Chondrocyte (in vitro differentiated cells): ENCODE results near the gene GPRC5C. TPM values are rescaled to one million over a fixed set of nuclear protein-coding genes. Genes with fewer than 3 reads are reported as not detected.

Source experiments
- DNase-seq: peaks from one replicate; pipeline ENCODE4 v3.0.0; 2021; ENCODE audit warnings: mixed read lengths, low spot score
- H3K27ac Mint-ChIP-seq: one replicate; pipeline ENCODE4 v1.8.0; 2021; ENCODE audit warnings: mild to moderate bottlenecking, moderate library complexity, mixed read lengths; ENCODE audit not compliant: unreplicated experiment
- H3K27me3 Mint-ChIP-seq: 2 replicates; pipeline ENCODE4 v1.8.0; 2021; ENCODE audit warnings: low read depth, mixed read lengths
- H3K36me3 Mint-ChIP-seq: 2 replicates; pipeline ENCODE4 v1.8.0; 2021; ENCODE audit warnings: low read depth, mixed read lengths
- H3K4me1 Mint-ChIP-seq: 2 replicates; pipeline ENCODE4 v1.8.0; 2021; ENCODE audit warnings: low read depth, mild to moderate bottlenecking, mixed read lengths
- H3K4me3 Mint-ChIP-seq: one replicate; pipeline ENCODE4 v1.8.0; 2021; ENCODE audit warnings: mild to moderate bottlenecking, moderate library complexity, mixed read lengths; ENCODE audit not compliant: unreplicated experiment
- H3K9me3 Mint-ChIP-seq: 2 replicates; pipeline ENCODE4 v1.8.0; 2021; ENCODE audit warnings: low read depth, mixed read lengths
- CTCF ChIP-seq: fragments of 200-600 bp; sonication (generic); IDR thresholded peaks from 2 replicates; pipeline ENCODE4 v1.5.0; 2021; ENCODE audit warnings: antibody characterized with exemption, mild to moderate bottlenecking, moderate library complexity
- total RNA-seq: library from RNA; stranded (reverse); gene quantifications from 3 replicates; pipeline ENCODE4 v1.2.1, GENCODE V29; 2021

GPRC5C gene
- total RNA-seq, 1 donor from 2014 or later = 47.8 TPM

GRCh38 chr17:74387365-74388218 lies 44.3 kb upstream of the GPRC5C start:
- Mint-ChIP-seq H3K4me3 (no peak overlapping the region), H3K27ac (no peak overlapping the region), H3K27me3 (peaks cover 9% of the 10 kb centered on the region), H3K36me3 (no peaks in the 10 kb centered on the region), H3K4me1 (peaks cover 9% of the 10 kb centered on the region), H3K9me3 (no peaks in the 10 kb centered on the region)
- TF ChIP-seq CTCF = no peak
- DNase-seq = no peak

GRCh38 chr17:74389084-74389753 lies 42.7 kb upstream of the GPRC5C start:
- Mint-ChIP-seq H3K27me3 (peaks cover 4% of the 10 kb centered on the region), H3K27ac (no peak overlapping the region), H3K9me3 (no peaks in the 10 kb centered on the region), H3K36me3 (no peaks in the 10 kb centered on the region), H3K4me1 (peaks cover 20% of the 10 kb centered on the region), H3K4me3 (no peak overlapping the region)
- TF ChIP-seq CTCF = no peak
- no peak for DNase-seq

- Mint-ChIP-seq H3K36me3 (no peaks in the 10 kb centered on the region), H3K27ac (no peak overlapping the region), H3K9me3 (no peaks in the 10 kb centered on the region), H3K4me1 (peaks cover 29% of the 10 kb centered on the region), H3K27me3 (peaks cover 4% of the 10 kb centered on the region), H3K4me3 (no peak overlapping the region)
- TF ChIP-seq CTCF = no peak
- DNase-seq = no peak
Observed at GRCh38 chr17:74389937-74390679, 41.8 kb upstream of the GPRC5C start.

- Mint-ChIP-seq H3K36me3 (no peaks in the 10 kb centered on the region), H3K4me3 (no peak overlapping the region), H3K27ac (no peak overlapping the region), H3K4me1 (peaks cover 30% of the 10 kb centered on the region), H3K9me3 (no peaks in the 10 kb centered on the region), H3K27me3 (peaks cover 4% of the 10 kb centered on the region)
- TF ChIP-seq CTCF = no peak
- no peak for DNase-seq
Observed at GRCh38 chr17:74390680-74391653, 40.9 kb upstream of the GPRC5C start.
